HepG2 (cell line): ENCODE results near the gene NFATC4. TPM values are rescaled to one million over a fixed set of nuclear protein-coding genes. Genes with fewer than 3 reads are reported as not detected.
A peak's percentile ranks its signal among the peaks of the same experiment; 100 is the strongest.

Experiments used
- ADNP ChIP-seq: sonication (generic); formaldehyde crosslinking; IDR thresholded peaks from 2 replicates; pipeline ENCODE4 v1.4.0; 2020; ENCODE audit warnings: missing genetic modification reagents
- ETV6 ChIP-seq: sonication (generic); formaldehyde crosslinking; conservative IDR thresholded peaks from 2 replicates; pipeline ENCODE4 v1.4.0; 2020; ENCODE audit warnings: missing genetic modification reagents
- MATR3 ChIP-seq: sonication (generic); formaldehyde crosslinking; IDR thresholded peaks from 2 replicates; pipeline ENCODE4 v1.4.0; 2020; ENCODE audit warnings: missing genetic modification reagents
- SKIL ChIP-seq: sonication (generic); formaldehyde crosslinking; IDR thresholded peaks from 2 replicates; pipeline ENCODE4 v1.8.0; 2022; ENCODE audit warnings: missing genetic modification reagents, mild to moderate bottlenecking, moderate library complexity, borderline replicate concordance
- SOX13 ChIP-seq, 3 experiments: fragments of 450-650 bp in 1 of 3; sonication (generic) in 1 of 3; formaldehyde crosslinking in 1 of 3; IDR thresholded peaks in 2 of 3; conservative IDR thresholded peaks in 1 of 3; 2 replicates each; pipeline versions ENCODE4 v1.5.0 to v1.6.1; 2016 to 2020; ENCODE audit warnings: antibody characterized with exemption in 1 of 3, mild to moderate bottlenecking in 1 of 3, missing compliant biosample characterization in 1 of 3, missing genetic modification reagents in 1 of 3, moderate library complexity in 1 of 3
- SPEN ChIP-seq: sonication (generic); formaldehyde crosslinking; IDR thresholded peaks from 2 replicates; pipeline ENCODE4 v1.5.1; 2020; ENCODE audit warnings: low read depth, mild to moderate bottlenecking, missing genetic modification reagents
- ZBTB40 ChIP-seq, 2 experiments: fragments of 450-650 bp in 1 of 2; sonication (generic) in 1 of 2; formaldehyde crosslinking in 1 of 2; IDR thresholded peaks; 2 replicates each; pipeline versions ENCODE4 v1.6.1 to v1.8.0; 2016 to 2022; ENCODE audit warnings: antibody characterized with exemption in 1 of 2, mild to moderate bottlenecking in 1 of 2, missing genetic modification reagents in 1 of 2
- ZNF430 ChIP-seq: sonication (generic); formaldehyde crosslinking; IDR thresholded peaks from 2 replicates; pipeline ENCODE4 v1.9.0; 2021; ENCODE audit warnings: mild to moderate bottlenecking, missing genetic modification reagents
- ZNF547 ChIP-seq: sonication (generic); formaldehyde crosslinking; IDR thresholded peaks from 2 replicates; pipeline ENCODE4 v1.5.1; 2020; ENCODE audit warnings: mild to moderate bottlenecking, missing genetic modification reagents
- ZNF574 ChIP-seq: sonication (generic); formaldehyde crosslinking; IDR thresholded peaks from 2 replicates; pipeline ENCODE4 v1.4.0; 2020; ENCODE audit warnings: missing genetic modification reagents
- ZNF761 ChIP-seq: sonication (generic); formaldehyde crosslinking; conservative IDR thresholded peaks from 2 replicates; pipeline ENCODE4 v1.4.0; 2020; ENCODE audit warnings: mild to moderate bottlenecking, missing genetic modification reagents
- ZNF777 ChIP-seq: sonication (generic); formaldehyde crosslinking; IDR thresholded peaks from 2 replicates; pipeline ENCODE4 v1.4.0; 2020; ENCODE audit warnings: missing genetic modification reagents
- polyA plus RNA-seq, 8 experiments: library from polyadenylated mRNA; depleted of rRNA in 3 of 8; stranded (reverse) in 7 of 8; unstranded in 1 of 8; fragments of >200 nt; fragmentation: Illumina TruSeq in 4 of 8; extraction: Trizol in 4 of 8; gene quantifications; 2 replicates each; pipeline versions ENCODE4 v1.2.1 to v1.2.3, GENCODE V29; 2011 to 2016; ENCODE audit warnings: low read depth in 4 of 8, missing spikeins in 1 of 8, mixed read lengths in 1 of 8; ENCODE audit not compliant: insufficient read depth in 1 of 8
- total RNA-seq, 5 experiments: library from RNA; depleted of rRNA; stranded (reverse); fragments of >200 nt; fragmentation: Illumina TruSeq; extraction: Trizol; gene quantifications; 2 replicates each; pipeline ENCODE4 v1.2.3, GENCODE V29; 2016; ENCODE audit warnings: low read depth in 1 of 5
- TF ChIP-seq, protein P1 (sequence below): IDR thresholded peaks from 2 replicates; pipeline ENCODE4 v1.6.1; 2016

The NFATC4 gene
- total and polyA plus RNA-seq, 2 of the 13 experiments (the other 11 are each of a cell fraction or from before 2014, with no cell fraction given) = 0.04 to 0.15 TPM

DNA sequence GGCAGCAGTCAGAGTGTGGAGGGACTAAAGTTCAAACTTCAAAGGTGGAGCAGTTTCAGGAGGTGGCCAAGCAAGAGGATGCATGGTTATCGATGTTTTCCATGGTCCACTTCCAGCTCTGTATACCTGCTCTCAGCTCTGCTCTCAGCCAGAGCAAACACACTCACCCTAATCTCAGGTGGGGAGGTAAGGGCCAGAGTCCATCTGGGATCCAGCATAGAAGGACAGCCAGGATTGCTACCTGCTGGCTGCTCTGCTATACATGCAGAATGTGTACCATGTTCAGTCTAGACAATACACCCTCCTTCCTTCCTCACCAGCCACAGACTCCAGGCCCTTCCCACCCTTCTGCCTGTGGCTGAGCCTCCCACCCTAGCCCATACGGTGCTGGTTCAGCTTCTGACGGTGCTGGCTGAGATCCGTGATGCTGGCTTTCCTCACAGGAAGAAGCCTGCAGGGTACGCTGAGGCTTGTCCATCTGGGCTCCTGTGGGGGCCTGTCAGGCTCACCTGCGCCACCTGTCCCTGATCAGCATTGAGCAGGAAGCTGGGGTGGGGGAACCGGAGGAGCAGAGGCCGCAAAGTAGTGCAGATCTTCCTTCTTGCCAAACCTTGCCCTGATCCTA, 59.0 kb downstream of the NFATC4 start (continued):
- TF ChIP-seq ZNF777 (CRISPR knock-in tag) (peak; percentile 43; the same call in 1 of the 2 replicates), ZNF574 (CRISPR knock-in tag) (peak; percentile 64), MATR3 (CRISPR knock-in tag) (peak; percentile 65; the same call in 1 of the 2 replicates), ZBTB40 (IDR thresholded peaks at IDR 0.05) (no peak), ZBTB40 (CRISPR knock-in tag; IDR thresholded peaks at IDR 0.05) (peak; percentile 52; the same call in 1 of the 2 replicates), SPEN (CRISPR knock-in tag) (peak; percentile 66; the same call in 1 of the 2 replicates), ETV6 (CRISPR knock-in tag) (0 out of 2 replicates have a peak, but pooled peaks have one; percentile 56), ZNF547 (no peak; the same call in 1 of the 2 replicates), ZNF761 (CRISPR knock-in tag) (peak; percentile 56; the same call in 1 of the 2 replicates), ZNF430 (peak; percentile 61; the same call in 1 of the 2 replicates), SOX13 (IDR thresholded peaks at IDR 0.05) (peak; percentile 4; the same call in 1 of the 2 replicates), SOX13 (CRISPR knock-in tag; conservative IDR thresholded peaks at IDR 0.05 in 1 of 2, IDR thresholded peaks at IDR 0.05 in 1 of 2) (peak in 1 of 2 experiments; percentile 54; a peak in 2 of 4 replicates), ADNP (CRISPR knock-in tag) (no peak), SKIL (peak; percentile 13; the same call in 1 of the 2 replicates)
- TF ChIP-seq, protein P1, sequence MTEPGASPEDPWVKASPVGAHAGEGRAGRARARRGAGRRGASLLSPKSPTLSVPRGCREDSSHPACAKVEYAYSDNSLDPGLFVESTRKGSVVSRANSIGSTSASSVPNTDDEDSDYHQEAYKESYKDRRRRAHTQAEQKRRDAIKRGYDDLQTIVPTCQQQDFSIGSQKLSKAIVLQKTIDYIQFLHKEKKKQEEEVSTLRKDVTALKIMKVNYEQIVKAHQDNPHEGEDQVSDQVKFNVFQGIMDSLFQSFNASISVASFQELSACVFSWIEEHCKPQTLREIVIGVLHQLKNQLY (CRISPR knock-in tag) = peak; percentile 91
